Aorta (tissue), 5 donors: ENCODE measurements around the gene NF2. TPM values are rescaled to one million over a fixed set of nuclear protein-coding genes. Genes with fewer than 3 reads are reported as not detected.

Source experiments
- ATAC-seq: fragments of 200-7000 bp; cut with Tn5 transposase; one replicate; pipeline ENCODE4 v1.9.1; 2022; ENCODE audit warnings: moderate library complexity; ENCODE audit not compliant: low FRiP score
- DNase-seq, 2 donors: peaks; one replicate each; pipeline ENCODE4 v3.0.0-alpha.2; 2020
- H3K27ac ChIP-seq, 2 donors: one replicate each; pipeline ENCODE4 v1.5.1; 2013; ENCODE audit warnings: low read length in 2 of 2, mild to moderate bottlenecking in 2 of 2, moderate library complexity in 2 of 2, control low read depth in 1 of 2, inconsistent platforms in 1 of 2, low read depth in 1 of 2
- H3K27me3 ChIP-seq, 2 donors: one replicate each; pipeline ENCODE4 v1.6.1; 2013; ENCODE audit warnings: control low read depth in 1 of 2, low read length in 1 of 2, mild to moderate bottlenecking in 1 of 2, moderate library complexity in 1 of 2; ENCODE audit not compliant: insufficient read depth in 2 of 2, control insufficient read depth in 1 of 2
- H3K36me3 ChIP-seq, 2 donors: one replicate each; pipeline ENCODE4 v1.6.1; 2013; ENCODE audit warnings: control low read depth in 1 of 2, low read length in 1 of 2, mild to moderate bottlenecking in 1 of 2; ENCODE audit not compliant: insufficient read depth in 2 of 2, control insufficient read depth in 1 of 2
- H3K4me1 ChIP-seq, 2 donors: one replicate each; pipeline ENCODE4 v1.6.1; 2013; ENCODE audit warnings: low read length in 2 of 2, control low read depth in 1 of 2, mild to moderate bottlenecking in 1 of 2, moderate library complexity in 1 of 2; ENCODE audit not compliant: insufficient read depth in 2 of 2, control insufficient read depth in 1 of 2
- H3K4me3 ChIP-seq, 2 donors: one replicate each; pipeline ENCODE4 v1.5.1; 2013; ENCODE audit warnings: low read length in 2 of 2, control low read depth in 1 of 2, mild to moderate bottlenecking in 1 of 2
- H3K9me3 ChIP-seq: one replicate; pipeline ENCODE4 v1.6.1; 2013; ENCODE audit warnings: mild to moderate bottlenecking, low read length; ENCODE audit not compliant: control insufficient read depth
- WGBS, 2 donors: extraction: QIAGEN DNeasy Blood & Tissue Kit; methylation state at CpG; one replicate each; pipeline ENCODE4 v1.1.7; 2013; 5-methylcytosine and 5-hydroxymethylcytosine counted together
- intact Hi-C, 2 donors: fragments of 100-400 bp; cut with DNase I; formaldehyde crosslinking; loops; one replicate each; pipeline versions ENCODE4 v1.14.2 to v1.15.0; 2022
- polyA plus RNA-seq, 2 donors: library from polyadenylated mRNA; stranded (reverse); fragments of 200-250 nt; gene quantifications; one replicate each; pipeline ENCODE4 v1.2.3, GENCODE V29; 2013
- total RNA-seq, 2 donors: library from RNA; stranded (reverse); fragmentation: NEBNext Ultra II Directional; extraction: Animal tissue kit (Norgen Biotek cat#: 25700); gene quantifications; one replicate each; pipeline ENCODE4 v1.2.1, GENCODE V29; 2021
- donor health status: healthy with polysubstance abuse.
- donor health status: Bipolar disorder and iron deficiency.
- donor health status: DM: no; HTN: no; CAD: no.
- donor health status: DM: no; HTN: no; CAD: no.
- donor health status: DM: yes; HTN: yes; CAD: no.

NF2 gene
- total and polyA plus RNA-seq, 4 donors: 5.0 to 35.6 (median 22.4) TPM

- intact Hi-C loops: no loop called here
- H3K36me3 ChIP-seq: no peaks in the 10 kb centered on the region
These were observed 129.4 kb downstream of the NF2 start for GRCh38 chr22:29732883-29733282.

DNA sequence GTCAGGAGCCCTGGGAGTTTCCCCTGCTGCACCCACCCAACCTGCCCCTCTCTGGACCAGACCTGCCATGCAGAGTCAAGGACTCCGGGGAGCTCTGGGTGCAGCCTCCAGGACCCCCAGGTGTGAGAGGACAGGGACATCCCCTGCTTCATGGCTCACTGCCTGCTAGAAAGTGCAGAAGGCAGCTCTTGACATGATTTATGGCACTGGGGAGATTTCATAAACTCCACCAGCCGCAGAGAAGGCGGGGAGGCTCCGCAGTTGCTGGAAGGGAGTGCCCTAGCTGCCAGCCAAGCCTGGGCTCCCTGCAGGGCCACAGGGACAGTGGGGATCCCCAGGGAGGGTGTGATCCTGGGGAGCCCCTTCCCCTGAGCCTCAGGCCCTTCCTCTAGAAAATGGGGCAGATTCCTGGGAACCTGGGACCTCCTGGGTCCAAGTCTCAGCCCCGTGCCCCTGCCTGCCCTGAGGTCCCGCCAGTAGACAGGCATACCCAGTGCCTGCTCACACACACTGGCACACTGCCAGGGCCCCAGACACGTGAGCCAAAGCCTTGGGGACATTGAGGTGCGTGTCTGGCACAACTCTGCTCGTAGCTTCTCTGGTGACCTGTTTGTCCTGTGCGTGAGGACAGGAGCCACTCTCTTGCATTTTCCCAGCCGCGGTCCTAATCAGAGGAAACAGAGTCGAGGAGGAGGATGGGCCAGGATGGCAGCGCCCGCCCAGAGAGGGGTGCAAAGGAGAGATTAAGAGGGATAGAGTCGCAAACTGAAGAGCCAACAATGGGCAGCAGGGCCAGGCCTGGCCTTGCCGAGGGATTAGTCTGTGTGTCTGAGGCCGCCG lies 130.1 kb downstream of the NF2 start:
- intact Hi-C loops: no loop called here
- H3K27ac ChIP-seq: no peak overlapping the region
- no peaks in the 10 kb centered on the region for H3K27me3 ChIP-seq
- DNase-seq (no peak), ATAC-seq (no peak)
- 72 to 75% methylated on average over 18 to 19 of the region's 19 CpGs for WGBS, 2 donors
- no peaks in the 10 kb centered on the region for H3K36me3 ChIP-seq
- no peaks in the 10 kb centered on the region for H3K4me1 ChIP-seq
- H3K4me3 ChIP-seq: no peak overlapping the region
- no peaks in the 10 kb centered on the region for H3K9me3 ChIP-seq

More at GRCh38 chr22:29732883-29733282, 129.4 kb downstream of the NF2 start:
- Histone ChIP-seq H3K4me3 (no peak overlapping the region), H3K4me1 (no peaks in the 10 kb centered on the region), H3K9me3 (no peaks in the 10 kb centered on the region), H3K27me3 (no peaks in the 10 kb centered on the region), H3K27ac (no peak overlapping the region)
- no peak for DNase-seq
- no peak for ATAC-seq
- 86 to 89% methylated on average over 6 of the region's 6 CpGs for WGBS, 2 donors

GRCh38 chr22:29734406-29734805 lies 131.0 kb downstream of the NF2 start:
- H3K4me1 ChIP-seq: no peaks in the 10 kb centered on the region
- no peak for DNase-seq
- no peak overlapping the region for H3K27ac ChIP-seq
- 93% methylated on average over 8 of the region's 8 CpGs for WGBS, 2 donors
- intact Hi-C loops: no loop called here
- H3K27me3 ChIP-seq: no peaks in the 10 kb centered on the region
- H3K9me3 ChIP-seq: no peaks in the 10 kb centered on the region
- H3K36me3 ChIP-seq: no peaks in the 10 kb centered on the region
- H3K4me3 ChIP-seq: no peak overlapping the region
- ATAC-seq: no peak

DNA sequence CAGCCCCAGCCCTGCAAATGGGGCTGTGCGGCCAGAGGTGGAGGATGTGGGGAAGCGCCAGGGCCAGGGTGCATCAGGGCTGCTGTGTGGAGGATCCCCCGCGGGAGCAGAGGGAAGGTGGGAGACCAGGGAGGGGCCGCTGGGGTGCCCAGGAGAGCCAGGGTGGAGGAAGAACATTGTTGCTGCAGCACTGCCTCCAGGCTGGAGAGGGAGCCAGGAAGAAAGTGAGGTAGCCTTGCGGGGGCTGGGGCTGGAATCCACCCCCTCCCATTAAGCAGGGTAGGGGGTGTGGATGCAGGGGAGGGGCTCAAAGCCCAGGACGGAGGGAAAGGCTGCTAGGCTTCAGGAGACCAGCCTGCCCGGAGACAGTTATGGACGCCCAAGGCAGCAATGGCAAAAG lies 131.4 kb downstream of the NF2 start:
- Histone ChIP-seq H3K4me1 (no peaks in the 10 kb centered on the region), H3K4me3 (no peak overlapping the region), H3K27me3 (no peaks in the 10 kb centered on the region), H3K27ac (no peak overlapping the region), H3K36me3 (no peaks in the 10 kb centered on the region), H3K9me3 (no peaks in the 10 kb centered on the region)
- WGBS, 2 donors: 71 to 75% methylated on average over 9 of the region's 9 CpGs
- DNase-seq: no peak
- intact Hi-C loops: no loop called here
- ATAC-seq: no peak

GRCh38 chr22:29735416-29735815 lies 132.0 kb downstream of the NF2 start:
- no peaks in the 10 kb centered on the region for H3K4me1 ChIP-seq
- H3K4me3 ChIP-seq: no peak overlapping the region
- 53 to 60% methylated on average over 1 of the region's 1 CpG for WGBS, 2 donors
- H3K36me3 ChIP-seq: no peaks in the 10 kb centered on the region
- DNase-seq (no peak), ATAC-seq (no peak)
- no peaks in the 10 kb centered on the region for H3K27me3 ChIP-seq
- intact Hi-C loops: no loop called here
- no peak overlapping the region for H3K27ac ChIP-seq
- H3K9me3 ChIP-seq: no peaks in the 10 kb centered on the region

- Histone ChIP-seq H3K4me1 (no peaks in the 10 kb centered on the region), H3K36me3 (peaks cover 0 to 1% of the 10 kb centered on the region in 2 donors), H3K27me3 (no peaks in the 10 kb centered on the region), H3K4me3 (no peak overlapping the region), H3K27ac (no peak overlapping the region), H3K9me3 (no peaks in the 10 kb centered on the region)
- intact Hi-C loops: no loop called here
- ATAC-seq: peak; percentile 20
- DNase-seq: no peak
- 78 to 82% methylated on average over 22 of the region's 22 CpGs for WGBS, 2 donors
These were observed 134.1 kb downstream of the NF2 start for GRCh38 chr22:29737251-29738117.

DNA sequence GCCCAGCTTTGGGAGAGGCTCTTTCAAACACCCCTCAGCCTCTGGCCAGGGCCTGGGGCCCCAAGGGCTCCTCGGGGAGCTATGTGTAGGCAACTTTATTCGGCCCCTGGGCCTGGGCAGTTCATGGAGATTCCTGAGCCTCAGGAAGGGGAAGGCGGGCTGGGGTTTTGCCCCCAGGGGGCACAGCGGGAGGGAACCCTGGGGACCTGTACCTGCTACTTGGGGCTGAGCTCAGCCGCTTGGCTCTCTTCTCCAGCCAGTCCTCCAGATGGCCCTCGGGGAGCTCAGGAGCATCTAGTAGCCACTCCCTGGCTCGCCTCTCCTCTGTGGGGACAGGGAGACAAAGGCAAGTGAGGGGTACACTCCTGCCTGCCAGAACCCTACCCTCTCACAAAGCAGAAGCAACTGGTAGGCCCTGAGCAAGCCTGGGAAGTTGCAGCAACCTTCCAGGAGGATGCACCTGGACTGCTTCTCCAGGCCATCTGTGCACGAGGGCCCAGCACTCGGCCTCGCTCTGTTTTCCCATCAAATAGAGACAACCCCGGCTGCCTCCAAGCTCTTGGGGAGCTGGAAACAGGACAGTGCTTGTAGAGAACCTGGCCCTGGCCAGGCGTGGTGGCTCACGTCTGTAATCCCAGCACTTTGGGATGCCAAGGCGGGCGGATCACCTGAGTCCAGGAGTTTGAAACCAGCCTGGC lies 134.8 kb downstream of the NF2 start:
- ATAC-seq (no peak), DNase-seq (no peak)
- Histone ChIP-seq H3K36me3 (peaks cover 0 to 1% of the 10 kb centered on the region in 2 donors), H3K27ac (no peak overlapping the region), H3K9me3 (no peaks in the 10 kb centered on the region), H3K4me1 (no peaks in the 10 kb centered on the region), H3K4me3 (no peak overlapping the region), H3K27me3 (no peaks in the 10 kb centered on the region)
- WGBS, 2 donors: 78 to 82% methylated on average over 15 of the region's 15 CpGs
- intact Hi-C loops: no loop called here

- intact Hi-C loops: no loop called here
These were observed 136.0 kb downstream of the NF2 start for GRCh38 chr22:29739346-29739875.

More at GRCh38 chr22:29739346-29739875, 136.0 kb downstream of the NF2 start:
- H3K4me3 ChIP-seq: no peak overlapping the region
- H3K27me3 ChIP-seq: no peaks in the 10 kb centered on the region
- 90 to 93% methylated on average over 17 of the region's 17 CpGs for WGBS, 2 donors
- H3K27ac ChIP-seq: no peak overlapping the region
- no peaks in the 10 kb centered on the region for H3K4me1 ChIP-seq
- ATAC-seq: no peak
- no peaks in the 10 kb centered on the region for H3K9me3 ChIP-seq
- H3K36me3 ChIP-seq: peaks cover 0 to 1% of the 10 kb centered on the region in 2 donors
- no peak for DNase-seq
